Measurements from ENCODE around the gene ARID4B.

- TF ChIP-seq CTCF (IDR thresholded peaks at IDR 0.05; ENCODE audit: low read depth, low read length) (no peak), EZH2phosphoT487 (IDR thresholded peaks at IDR 0.05; ENCODE audit: low read depth) (no peak)
Measured at GRCh38 chr1:235275836-235276235, 52.1 kb downstream of the ARID4B start.
